D721Med (cell line): ENCODE data around the gene FBN1.

Experiments used
- DNase-seq: peaks from one replicate; pipeline ENCODE4 v3.0.0; 2011; ENCODE audit warnings: low spot score; ENCODE audit not compliant: insufficient read length
- FAIRE-seq: peaks from 2 replicates; lab custom pipeline; 2011; peaks lifted over from hg19 to GRCh38; lab: Jason Lieb, UNC
- CTCF ChIP-seq: IDR thresholded peaks from 2 replicates; pipeline ENCODE4 v1.5.1; 2012; ENCODE audit warnings: mild to moderate bottlenecking, control low read depth; ENCODE audit not compliant: insufficient read depth; ENCODE audit errors: missing control alignments

The FBN1 gene

GRCh38 chr15:48478581-48478980 lies 166.9 kb downstream of the FBN1 start:
- TF ChIP-seq CTCF, result no peak
- FAIRE-seq, result no peak
- no peak for DNase-seq

GRCh38 chr15:48477795-48478360 lies 167.6 kb downstream of the FBN1 start:
- FAIRE-seq (no peak), DNase-seq (no peak)
- TF ChIP-seq CTCF, result no peak

GRCh38 chr15:48475600-48476395 lies 169.7 kb downstream of the FBN1 start:
- FAIRE-seq (no peak), DNase-seq (no peak)
- TF ChIP-seq CTCF, result no peak

GRCh38 chr15:48473667-48474066 lies 171.8 kb downstream of the FBN1 start:
- FAIRE-seq (no peak), DNase-seq (no peak)
- TF ChIP-seq CTCF, result no peak

- FAIRE-seq, result no peak
- no peak for TF ChIP-seq CTCF
- DNase-seq, result no peak
Measured at GRCh38 chr15:48472756-48473155, 172.8 kb downstream of the FBN1 start.

- FAIRE-seq (no peak), DNase-seq (no peak)
- no peak for TF ChIP-seq CTCF
Measured at GRCh38 chr15:48471073-48471472, 174.4 kb downstream of the FBN1 start.

- FAIRE-seq, result no peak
- DNase-seq, result no peak
- TF ChIP-seq CTCF, result no peak
Measured at GRCh38 chr15:48470096-48470495, 175.4 kb downstream of the FBN1 start.
